Stomach (tissue), 4 donors: Measurements from ENCODE around the gene THY1.
"Not testable (repeated sequence)": the region's sequence is repeated elsewhere in the genome, so short reads cannot be mapped to it uniquely, and the experiment has no call there.

Source experiments
- CTCF ChIP-seq, 7 experiments: fragments of 450-650 bp in 4 of 7; fragments of 200-600 bp in 3 of 7; sonication (generic) in 3 of 7; IDR thresholded peaks; one replicate each; pipeline ENCODE4 v1.5.1; 2016 to 2019; ENCODE audit warnings: antibody characterized with exemption in 7 of 7, control low read depth in 2 of 7, mild to moderate bottlenecking in 1 of 7
- POLR2A ChIP-seq, 4 donors: fragments of 450-650 bp; IDR thresholded peaks; one replicate each; pipeline ENCODE4 v1.6.1; 2016; ENCODE audit warnings: antibody characterized with exemption in 4 of 4, control low read depth in 2 of 4, mild to moderate bottlenecking in 1 of 4, moderate library complexity in 1 of 4

DNA sequence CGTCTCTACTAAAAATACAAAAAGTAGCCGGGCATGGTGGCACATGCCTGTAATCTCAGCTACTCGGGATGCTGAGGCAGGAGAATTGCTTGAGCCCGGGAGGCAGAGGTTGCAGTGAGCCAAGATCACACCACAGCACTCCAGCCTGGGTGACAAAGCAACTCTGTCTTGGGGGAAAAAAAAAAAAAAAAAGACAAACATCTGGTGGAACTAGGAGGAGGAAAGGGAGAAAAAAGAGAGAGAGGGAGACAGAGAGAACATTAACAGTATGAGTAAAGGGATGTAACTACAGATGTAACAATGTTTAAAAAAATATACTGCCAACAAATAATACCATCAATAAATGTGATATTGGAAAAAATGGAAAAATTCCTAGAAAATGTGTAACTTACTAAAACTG lies 32.3 kb upstream of the THY1 start:
- not testable (repeated sequence) for TF ChIP-seq POLR2A, CTCF (IDR thresholded peaks at IDR 0.05)
